GM12892 (cell line): ENCODE results near the gene MED29.

Experiments used
- DNase-seq: peaks from one replicate; pipeline ENCODE4 v3.0.0; 2011; ENCODE audit not compliant: insufficient read length
- FAIRE-seq: peaks from 2 replicates; lab custom pipeline; 2011; peaks lifted over from hg19 to GRCh38; lab: Jason Lieb, UNC
- POLR2A ChIP-seq: IDR thresholded peaks from 2 replicates; pipeline ENCODE4 v1.6.1; 2011; ENCODE audit warnings: low read depth, low read length, control low read depth
- POLR2AphosphoS5 ChIP-seq: IDR thresholded peaks from 2 replicates; pipeline ENCODE4 v1.6.1; 2011; ENCODE audit warnings: low read depth, low read length, control low read depth
- TAF1 ChIP-seq: IDR thresholded peaks from 2 replicates; pipeline ENCODE4 v1.6.1; 2011; ENCODE audit warnings: low read depth, mild to moderate bottlenecking, control low read depth, low read length, borderline replicate concordance

Gene MED29

DNA sequence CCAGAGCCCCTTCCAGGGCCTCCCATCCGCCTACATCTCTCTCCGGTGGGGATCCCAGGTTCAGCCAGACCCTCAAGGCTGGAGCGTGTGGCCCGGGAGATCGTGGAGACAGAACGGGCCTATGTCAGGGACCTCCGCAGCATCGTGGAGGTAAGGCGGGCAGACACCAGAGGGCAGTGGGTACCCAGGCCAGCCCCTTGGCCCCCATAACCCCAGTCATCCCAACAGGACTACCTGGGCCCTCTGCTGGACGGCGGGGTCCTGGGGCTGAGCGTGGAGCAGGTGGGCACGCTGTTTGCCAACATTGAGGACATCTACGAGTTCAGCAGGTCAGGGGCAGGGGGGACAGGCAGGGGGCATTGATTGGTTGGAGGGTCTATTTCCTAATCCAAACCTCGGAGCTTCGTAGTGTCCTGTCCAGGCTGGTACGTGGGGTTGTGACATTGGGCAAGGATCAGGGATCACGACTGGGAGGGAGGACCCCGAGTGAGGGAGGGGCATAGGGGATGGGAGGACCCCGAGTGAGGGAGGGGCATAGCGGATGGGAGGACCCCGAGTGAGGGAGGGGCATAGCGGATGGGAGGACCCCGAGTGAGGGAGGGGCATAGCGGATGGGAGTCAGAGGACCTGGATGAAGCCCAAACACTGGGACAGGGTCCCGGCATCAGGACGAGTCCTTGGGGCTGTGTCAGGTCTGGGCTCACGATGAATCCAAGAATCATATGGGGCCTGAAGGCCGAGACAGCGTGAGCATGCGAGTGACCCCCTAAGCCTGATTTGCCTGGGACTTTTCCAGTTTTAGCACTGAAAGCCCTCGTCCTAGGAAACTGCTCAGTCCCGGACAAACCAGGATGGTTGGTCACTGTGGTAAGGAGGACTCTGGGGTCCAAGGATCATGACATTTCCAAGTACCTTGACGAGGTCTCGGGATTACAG is 24.2 kb downstream of the MED29 start:
- no peak for FAIRE-seq
- DNase-seq: no peak
- TF ChIP-seq POLR2AphosphoS5 (no peak), TAF1 (no peak)

GRCh38 chr19:39416152-39417120 is 25.3 kb downstream of the MED29 start:
- DNase-seq: no peak
- TF ChIP-seq POLR2AphosphoS5 (no peak), TAF1 (no peak), POLR2A (no peak)
- FAIRE-seq: no peak

DNA sequence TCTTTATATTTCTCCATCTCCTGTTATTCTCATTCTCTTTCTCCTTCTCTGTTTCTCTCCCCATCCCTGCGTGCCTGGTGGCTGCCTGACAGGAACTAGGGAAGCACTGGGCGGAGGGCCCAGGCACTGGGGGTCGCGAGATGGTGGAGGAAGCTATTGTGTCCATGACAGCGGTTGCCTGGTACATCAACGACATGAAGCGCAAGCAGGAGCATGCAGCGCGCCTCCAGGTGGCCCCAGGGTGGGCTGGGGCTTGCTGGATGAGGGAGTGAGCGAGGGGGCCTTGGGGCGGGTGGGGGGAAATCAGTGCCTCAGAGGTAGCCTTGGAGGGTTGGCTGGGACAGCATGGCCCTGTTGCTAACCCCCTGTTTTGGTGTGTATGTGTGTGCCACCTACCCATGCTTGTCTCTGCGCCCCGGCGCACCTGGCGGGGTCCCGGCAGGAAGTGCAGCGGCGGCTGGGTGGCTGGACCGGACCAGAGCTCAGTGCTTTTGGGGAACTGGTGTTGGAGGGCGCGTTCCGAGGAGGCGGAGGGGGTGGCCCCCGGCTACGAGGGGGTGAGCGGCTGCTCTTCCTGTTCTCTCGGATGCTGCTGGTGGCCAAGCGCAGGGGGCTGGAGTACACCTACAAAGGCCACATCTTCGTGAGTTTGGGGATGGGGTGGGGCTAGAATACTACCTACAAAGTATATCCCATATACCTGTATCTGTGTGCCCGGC is 26.4 kb downstream of the MED29 start:
- no peak for DNase-seq
- TF ChIP-seq TAF1 (no peak), POLR2A (no peak), POLR2AphosphoS5 (no peak)
- FAIRE-seq: no peak

DNA sequence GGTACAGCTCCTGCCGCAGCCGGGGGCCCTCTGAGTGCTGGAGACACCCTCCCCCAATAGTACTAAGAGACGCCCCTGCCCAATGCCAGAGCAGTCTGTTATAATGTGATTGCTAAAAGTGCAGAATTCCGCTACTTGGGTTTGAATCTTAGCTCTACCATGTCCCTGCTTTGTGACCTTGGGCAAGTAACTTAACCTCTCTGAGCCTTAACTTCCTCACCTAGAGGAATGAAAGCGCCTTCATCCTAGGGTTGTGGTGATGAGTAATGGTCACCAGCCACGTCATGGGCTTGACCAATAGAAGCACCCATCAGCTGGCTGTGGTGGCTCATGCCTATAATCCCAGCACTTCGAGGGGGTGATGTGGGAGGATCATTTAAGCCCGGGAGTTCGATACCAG is 27.8 kb downstream of the MED29 start:
- DNase-seq (no peak), FAIRE-seq (no peak)
- TF ChIP-seq POLR2AphosphoS5: no peak
- no peak for TF ChIP-seq POLR2A
- TF ChIP-seq TAF1: no peak

GRCh38 chr19:39420769-39421168 is 29.6 kb downstream of the MED29 start:
- FAIRE-seq (no peak), DNase-seq (no peak)
- TF ChIP-seq POLR2A (no peak), POLR2AphosphoS5 (no peak), TAF1 (no peak)

GRCh38 chr19:39422020-39422419 is 30.8 kb downstream of the MED29 start:
- no peak for DNase-seq
- FAIRE-seq: no peak
- no peak for TF ChIP-seq POLR2AphosphoS5

DNA sequence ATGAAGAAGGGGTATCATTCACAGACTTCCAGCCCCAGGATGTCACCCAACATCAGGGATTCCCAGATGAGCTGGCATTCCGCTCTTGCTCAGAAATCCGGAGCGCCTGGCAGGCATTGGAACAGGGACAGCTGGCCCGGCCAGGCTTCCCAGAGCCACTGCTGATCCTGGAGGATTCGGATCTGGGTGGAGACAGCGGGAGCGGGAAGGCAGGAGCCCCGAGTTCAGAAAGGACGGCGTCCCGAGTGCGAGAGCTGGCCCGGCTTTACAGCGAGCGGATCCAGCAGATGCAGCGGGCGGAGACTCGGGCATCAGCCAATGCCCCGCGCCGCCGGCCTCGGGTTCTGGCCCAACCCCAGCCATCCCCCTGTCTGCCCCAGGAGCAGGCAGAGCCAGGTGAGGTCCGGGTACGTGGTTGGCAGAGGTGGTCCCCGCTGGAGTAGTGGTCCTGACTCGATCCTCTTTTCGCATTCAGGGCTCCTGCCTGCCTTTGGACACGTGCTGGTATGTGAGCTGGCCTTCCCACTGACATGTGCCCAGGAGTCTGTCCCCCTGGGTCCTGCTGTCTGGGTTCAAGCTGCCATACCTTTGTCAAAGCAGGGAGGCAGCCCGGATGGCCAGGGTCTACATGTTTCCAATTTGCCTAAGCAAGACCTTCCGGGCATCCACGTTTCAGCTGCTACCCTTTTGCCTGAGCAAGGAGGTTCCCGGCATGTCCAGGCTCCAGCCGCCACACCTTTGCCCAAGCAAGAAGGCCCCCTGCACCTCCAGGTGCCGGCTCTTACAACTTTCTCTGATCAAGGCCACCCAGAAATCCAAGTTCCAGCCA is 32.3 kb downstream of the MED29 start:
- TF ChIP-seq POLR2AphosphoS5 (no peak), POLR2A (no peak)
- no peak for FAIRE-seq
- DNase-seq: no peak

DNA sequence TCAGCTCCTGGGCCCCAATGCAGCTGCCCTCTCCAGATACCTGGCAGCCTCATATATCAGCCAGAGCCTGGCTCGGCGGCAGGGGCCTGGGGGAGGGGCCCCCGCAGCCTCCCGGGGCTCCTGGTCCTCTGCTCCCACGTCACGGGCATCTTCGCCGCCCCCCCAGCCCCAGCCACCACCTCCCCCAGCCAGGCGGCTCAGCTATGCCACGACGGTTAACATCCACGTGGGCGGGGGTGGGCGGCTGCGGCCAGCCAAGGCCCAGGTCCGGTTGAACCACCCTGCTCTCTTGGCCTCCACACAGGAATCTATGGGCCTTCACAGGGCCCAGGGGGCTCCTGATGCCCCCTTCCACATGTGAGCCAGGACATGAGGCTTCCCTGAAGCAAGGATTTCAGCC is 33.8 kb downstream of the MED29 start:
- FAIRE-seq (no peak), DNase-seq (no peak)
- no peak for TF ChIP-seq POLR2A
- no peak for TF ChIP-seq TAF1
- TF ChIP-seq POLR2AphosphoS5: no peak

- FAIRE-seq (no peak), DNase-seq (no peak)
- TF ChIP-seq POLR2A (no peak), POLR2AphosphoS5 (no peak), TAF1 (no peak)
Observed at GRCh38 chr19:39425744-39426143, 34.6 kb downstream of the MED29 start.

DNA sequence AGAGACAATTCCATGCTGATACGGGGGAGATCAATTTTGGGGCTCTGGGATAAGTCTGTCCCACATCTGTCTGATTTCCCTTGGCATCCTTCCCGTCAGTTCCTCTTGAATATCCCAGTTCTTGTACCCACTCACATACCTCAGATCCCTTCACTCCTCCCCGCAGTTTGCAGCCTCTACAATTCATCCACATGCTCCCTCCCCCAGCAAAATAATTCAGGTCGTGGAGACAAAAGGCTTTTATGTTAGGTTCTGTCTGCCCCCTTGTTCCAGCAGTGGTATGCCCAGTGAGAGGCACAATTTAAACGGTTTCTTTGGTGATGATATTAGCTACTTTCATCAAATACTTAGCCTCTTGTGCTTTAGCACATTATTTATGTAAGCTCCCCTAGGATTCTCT is 35.0 kb downstream of the MED29 start:
- FAIRE-seq (no peak), DNase-seq (no peak)
- no peak for TF ChIP-seq POLR2A
- no peak for TF ChIP-seq TAF1
- TF ChIP-seq POLR2AphosphoS5: no peak
